MCF 10A (cell line): Measurements from ENCODE around the gene VAC14. TPM values are rescaled to one million over a fixed set of nuclear protein-coding genes. Genes with fewer than 3 reads are reported as not detected.

Experiments used
- BruUV-seq: library from RNA; stranded (reverse); fragments of 400-500 nt; replicated peaks from 2 replicates; lab custom pipeline; 2021; lab: Mats Ljungman, UMichigan
- CTCF ChIA-PET: fragments of 300-600 bp; sonication (Branson Sonifier 250); formaldehyde crosslinking; extraction: SDS; loops from one replicate; lab custom pipeline; 2021; ENCODE audit warnings: antibody characterized with exemption, inconsistent platforms; lab: Yijun Ruan, JAX
- POLR2A ChIA-PET: fragments of 300-600, 350-650 bp; sonication (Branson Sonifier 250); formaldehyde crosslinking; extraction: SDS; loops from one replicate; lab custom pipeline; 2020; ENCODE audit warnings: antibody characterized with exemption, inconsistent platforms; lab: Yijun Ruan, JAX
- DNase-seq: peaks from one replicate; pipeline ENCODE4 v3.0.0-alpha.2; 2018; ENCODE audit not compliant: unreplicated experiment
- H3K27ac Mint-ChIP-seq: one replicate; pipeline ENCODE4 v1.8.0; 2022; ENCODE audit warnings: mild to moderate bottlenecking, low read depth, mixed read lengths; ENCODE audit not compliant: unreplicated experiment
- H3K27me3 Mint-ChIP-seq: one replicate; pipeline ENCODE4 v1.8.0; 2022; ENCODE audit warnings: mixed read lengths; ENCODE audit not compliant: insufficient read depth, unreplicated experiment
- H3K36me3 Mint-ChIP-seq: one replicate; pipeline ENCODE4 v1.8.0; 2022; ENCODE audit warnings: mild to moderate bottlenecking, moderate library complexity, mixed read lengths; ENCODE audit not compliant: insufficient read depth, unreplicated experiment
- H3K4me1 Mint-ChIP-seq: one replicate; pipeline ENCODE4 v1.8.0; 2022; ENCODE audit warnings: mixed read lengths; ENCODE audit not compliant: insufficient read depth, unreplicated experiment
- H3K4me3 Mint-ChIP-seq: one replicate; pipeline ENCODE4 v1.8.0; 2022; ENCODE audit warnings: mild to moderate bottlenecking, moderate library complexity, mixed read lengths; ENCODE audit not compliant: unreplicated experiment
- H3K9me3 Mint-ChIP-seq: one replicate; pipeline ENCODE4 v1.8.0; 2022; ENCODE audit warnings: mixed read lengths; ENCODE audit not compliant: unreplicated experiment
- intact Hi-C: fragments of 100-400 bp; cut with micrococcal nuclease; formaldehyde crosslinking; loops from 2 replicates; pipeline ENCODE4 v1.14.1; 2022
- total RNA-seq: library from RNA; stranded (reverse); gene quantifications from 2 replicates; pipeline ENCODE4 v1.2.3, GENCODE V29; 2022
- TF ChIP-seq, protein P1 (sequence below): fragments of 200-600 bp; IDR thresholded peaks from one replicate; pipeline ENCODE4 v1.8.0; 2022; ENCODE audit warnings: antibody characterized with exemption, mild to moderate bottlenecking; ENCODE audit not compliant: unreplicated experiment

The VAC14 gene
- total RNA-seq, 1 experiment from 2014 or later: 25.5 TPM

DNA sequence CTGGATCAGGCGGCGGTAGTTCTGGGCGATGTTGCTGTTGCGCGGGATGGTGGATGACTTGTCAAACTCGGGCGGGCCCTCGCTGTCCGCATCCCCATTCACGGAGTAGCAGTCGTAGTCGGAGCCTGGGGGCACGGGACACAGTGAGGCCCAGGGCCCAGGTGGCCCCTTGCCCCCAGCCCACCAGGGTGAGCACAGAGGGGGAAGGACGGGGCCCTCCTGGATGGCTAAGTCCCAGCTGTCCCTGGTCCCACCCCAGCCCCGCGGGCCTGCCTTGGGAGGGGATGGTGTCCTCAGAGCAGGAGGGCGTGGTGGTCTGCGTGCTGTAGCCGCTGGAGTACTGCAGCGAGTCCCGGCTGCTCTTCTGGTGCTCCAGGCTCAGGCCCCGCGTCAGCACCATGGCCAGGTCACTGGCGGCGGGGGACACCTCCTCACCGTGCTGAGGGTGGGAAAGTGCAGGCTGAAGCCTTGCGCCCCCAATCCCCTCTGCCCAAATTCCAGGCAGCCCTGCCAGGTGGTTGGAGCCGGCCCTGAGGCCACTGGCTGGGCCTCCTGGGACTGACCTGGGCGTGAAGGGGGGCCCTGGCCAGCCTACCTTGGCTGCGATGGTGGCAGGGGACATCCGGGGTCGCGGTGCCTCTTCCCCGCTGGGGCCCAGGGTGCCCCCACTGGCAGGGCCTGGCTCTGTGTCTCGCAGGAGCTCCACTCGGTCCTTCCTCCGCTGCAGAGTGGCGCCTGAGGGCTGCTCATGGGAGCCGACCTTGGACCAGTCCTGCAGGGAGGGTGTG is 136.4 kb downstream of the VAC14 start:
- BruUV-seq: no TSS peak

DNA sequence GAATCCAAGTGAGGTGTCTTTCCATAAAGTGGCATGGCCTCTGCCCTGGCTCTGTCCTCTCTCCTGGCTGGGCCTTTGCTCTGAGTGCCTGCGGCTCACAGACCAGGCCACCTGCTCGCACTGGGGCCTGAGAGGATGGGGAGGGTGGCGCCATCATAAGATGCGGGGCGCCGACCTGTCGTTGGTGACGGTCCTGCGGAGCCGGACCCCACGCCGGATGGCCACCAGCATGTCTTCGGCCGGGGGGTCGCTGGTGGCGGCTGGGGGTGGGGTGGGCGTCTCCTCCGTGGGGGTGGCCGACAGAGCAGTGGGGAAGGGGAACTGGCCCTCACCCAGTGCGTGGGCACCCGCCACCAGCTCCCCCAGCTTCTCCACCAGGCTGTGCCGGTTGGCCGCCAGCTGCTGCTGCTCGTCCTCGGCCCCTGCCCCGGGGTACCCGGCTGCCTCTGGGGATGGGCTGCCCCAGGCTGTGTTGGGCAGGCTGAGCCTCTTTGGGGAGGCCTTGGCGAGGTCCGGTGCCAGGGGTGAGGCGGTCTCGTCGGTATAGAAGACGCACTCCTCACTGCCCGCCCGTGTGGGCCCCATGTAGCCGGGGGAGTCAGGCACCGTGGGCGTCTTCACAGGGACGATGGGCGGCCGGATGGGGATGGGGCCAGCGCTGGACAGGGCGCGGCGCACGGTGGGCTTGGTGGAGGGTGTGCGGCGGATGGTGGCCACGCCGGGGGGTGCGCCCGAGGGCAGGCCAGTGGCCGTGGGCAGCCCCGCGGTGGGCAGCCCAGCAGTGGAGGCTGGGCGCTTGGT is 137.2 kb downstream of the VAC14 start:
- DNase-seq: no peak
- no peaks in the 10 kb centered on the region for H3K27me3 Mint-ChIP-seq
- intact Hi-C loops: no loop called here
- H3K9me3 Mint-ChIP-seq: no peaks in the 10 kb centered on the region
- no peak overlapping the region for H3K4me3 Mint-ChIP-seq
- H3K27ac Mint-ChIP-seq: no peak overlapping the region
- ChIA-PET CTCF (no interaction called here), POLR2A (no interaction called here)
- TF ChIP-seq, protein P1, sequence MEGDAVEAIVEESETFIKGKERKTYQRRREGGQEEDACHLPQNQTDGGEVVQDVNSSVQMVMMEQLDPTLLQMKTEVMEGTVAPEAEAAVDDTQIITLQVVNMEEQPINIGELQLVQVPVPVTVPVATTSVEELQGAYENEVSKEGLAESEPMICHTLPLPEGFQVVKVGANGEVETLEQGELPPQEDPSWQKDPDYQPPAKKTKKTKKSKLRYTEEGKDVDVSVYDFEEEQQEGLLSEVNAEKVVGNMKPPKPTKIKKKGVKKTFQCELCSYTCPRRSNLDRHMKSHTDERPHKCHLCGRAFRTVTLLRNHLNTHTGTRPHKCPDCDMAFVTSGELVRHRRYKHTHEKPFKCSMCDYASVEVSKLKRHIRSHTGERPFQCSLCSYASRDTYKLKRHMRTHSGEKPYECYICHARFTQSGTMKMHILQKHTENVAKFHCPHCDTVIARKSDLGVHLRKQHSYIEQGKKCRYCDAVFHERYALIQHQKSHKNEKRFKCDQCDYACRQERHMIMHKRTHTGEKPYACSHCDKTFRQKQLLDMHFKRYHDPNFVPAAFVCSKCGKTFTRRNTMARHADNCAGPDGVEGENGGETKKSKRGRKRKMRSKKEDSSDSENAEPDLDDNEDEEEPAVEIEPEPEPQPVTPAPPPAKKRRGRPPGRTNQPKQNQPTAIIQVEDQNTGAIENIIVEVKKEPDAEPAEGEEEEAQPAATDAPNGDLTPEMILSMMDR: no peak
- no TSS peak for BruUV-seq
- no peaks in the 10 kb centered on the region for H3K4me1 Mint-ChIP-seq
- H3K36me3 Mint-ChIP-seq: peaks cover 75% of the 10 kb centered on the region

More for the DNA sequence above, 136.4 kb downstream of the VAC14 start:
- H3K4me1 Mint-ChIP-seq: no peaks in the 10 kb centered on the region
- DNase-seq: no peak
- H3K27me3 Mint-ChIP-seq: no peaks in the 10 kb centered on the region
- TF ChIP-seq, protein P1: no peak
- intact Hi-C loops: no loop called here
- peaks cover 80% of the 10 kb centered on the region for H3K36me3 Mint-ChIP-seq
- no peak overlapping the region for H3K27ac Mint-ChIP-seq
- POLR2A ChIA-PET: no interaction called here
- no peaks in the 10 kb centered on the region for H3K9me3 Mint-ChIP-seq
- no peak overlapping the region for H3K4me3 Mint-ChIP-seq
- CTCF ChIA-PET: no interaction called here

- intact Hi-C loops: no loop called here
- H3K27ac Mint-ChIP-seq: no peak overlapping the region
- BruUV-seq: no TSS peak
- no peak overlapping the region for H3K4me3 Mint-ChIP-seq
- ChIA-PET POLR2A (interaction anchor here (0.5 kb wide), 1 partner anchor 140 kb away, joined by 3 read pairs; the partner anchor contains the start of gene COG4), CTCF (no interaction called here)
- no peaks in the 10 kb centered on the region for H3K9me3 Mint-ChIP-seq
- TF ChIP-seq, protein P1: no peak
- no peaks in the 10 kb centered on the region for H3K4me1 Mint-ChIP-seq
- DNase-seq: no peak
- no peaks in the 10 kb centered on the region for H3K27me3 Mint-ChIP-seq
- H3K36me3 Mint-ChIP-seq: peaks cover 68% of the 10 kb centered on the region
Observed at GRCh38 chr16:70662991-70663523, 137.9 kb downstream of the VAC14 start.
